SU-DHL-6 (cell line): ENCODE results near the gene PHKA2.
"Not testable (repeated sequence)": the region's sequence is repeated elsewhere in the genome, so short reads cannot be mapped to it uniquely, and the experiment has no call there.

Source experiments
- H2AFZ ChIP-seq: fragments of 200-600 bp; sonication (generic); 2 replicates; pipeline ENCODE4 v1.6.1; 2014; ENCODE audit warnings: low read depth, mild to moderate bottlenecking, moderate library complexity, mixed read lengths, antibody characterized with exemption, low read length; ENCODE audit not compliant: severe bottlenecking
- H3F3A ChIP-seq: fragments of 200-600 bp; shearing (Covaris generic); 2 replicates; pipeline ENCODE4 v1.6.0; 2016; ENCODE audit warnings: antibody characterized with exemption, mild to moderate bottlenecking; ENCODE audit not compliant: insufficient read depth
- H3K27ac ChIP-seq: fragments of 200-600 bp; sonication (generic); 2 replicates; pipeline ENCODE4 v1.5.1; 2016; ENCODE audit warnings: low read depth, mild to moderate bottlenecking, low read length, moderate library complexity, mixed read lengths
- H3K27me3 ChIP-seq: fragments of 200-600 bp; sonication (generic), shearing (Covaris generic); 2 replicates; pipeline ENCODE4 v1.6.0; 2014; ENCODE audit warnings: mild to moderate bottlenecking, low read length
- H3K36me3 ChIP-seq: fragments of 200-600 bp; sonication (generic); 2 replicates; pipeline ENCODE4 v1.6.1; 2014; ENCODE audit warnings: mild to moderate bottlenecking, low read length, mixed read lengths
- H3K4me2 ChIP-seq: fragments of 300-600, 200-600 bp; shearing (Covaris generic), sonication (generic); 2 replicates; pipeline ENCODE4 v1.6.0; 2014; ENCODE audit warnings: low read length, low read depth, mild to moderate bottlenecking; ENCODE audit not compliant: poor library complexity, severe bottlenecking
- H3K4me3 ChIP-seq: fragments of 200-600 bp; sonication (generic); 2 replicates; pipeline ENCODE4 v1.5.1; 2014; ENCODE audit warnings: antibody characterized with exemption, low read length, mild to moderate bottlenecking, mixed read lengths; ENCODE audit not compliant: insufficient read depth, poor library complexity, severe bottlenecking
- H3K79me2 ChIP-seq: fragments of 200-600 bp; sonication (generic); 2 replicates; pipeline ENCODE4 v1.6.1; 2014; ENCODE audit warnings: mild to moderate bottlenecking, low read length, moderate library complexity; ENCODE audit not compliant: insufficient read depth
- H3K9ac ChIP-seq: fragments of 200-600 bp; sonication (generic); 2 replicates; pipeline ENCODE4 v1.7.0; 2014; ENCODE audit warnings: mild to moderate bottlenecking, low read length
- H3K9me2 ChIP-seq: fragments of 200-600 bp; sonication (generic); replicated peaks from 2 replicates; pipeline ENCODE4 v1.6.1; 2014; ENCODE audit warnings: low read length; ENCODE audit not compliant: insufficient read depth
- H3K9me3 ChIP-seq: fragments of 200-600 bp; sonication (generic); 2 replicates; pipeline ENCODE4 v1.6.1; 2014; ENCODE audit warnings: low read length, mixed read lengths; ENCODE audit not compliant: insufficient read depth
- H4K20me1 ChIP-seq: fragments of 200-600 bp; sonication (generic); 2 replicates; pipeline ENCODE4 v1.6.1; 2014; ENCODE audit warnings: low read depth, mild to moderate bottlenecking, antibody characterized with exemption, low read length, moderate library complexity, mixed read lengths
- CTCF ChIP-seq: fragments of 200-600 bp; sonication (generic); IDR thresholded peaks from one replicate; pipeline ENCODE4 v1.5.1; 2017; ENCODE audit warnings: antibody characterized with exemption, mild to moderate bottlenecking, low read length, moderate library complexity; ENCODE audit not compliant: insufficient read depth, poor library complexity, severe bottlenecking
- EZH2phosphoT487 ChIP-seq: fragments of 200-600 bp; sonication (generic), shearing (Covaris generic); conservative IDR thresholded peaks from 2 replicates; pipeline ENCODE4 v1.6.1; 2018; ENCODE audit warnings: mild to moderate bottlenecking, antibody characterized with exemption, low read length, moderate library complexity, mixed read lengths

PHKA2 gene

DNA sequence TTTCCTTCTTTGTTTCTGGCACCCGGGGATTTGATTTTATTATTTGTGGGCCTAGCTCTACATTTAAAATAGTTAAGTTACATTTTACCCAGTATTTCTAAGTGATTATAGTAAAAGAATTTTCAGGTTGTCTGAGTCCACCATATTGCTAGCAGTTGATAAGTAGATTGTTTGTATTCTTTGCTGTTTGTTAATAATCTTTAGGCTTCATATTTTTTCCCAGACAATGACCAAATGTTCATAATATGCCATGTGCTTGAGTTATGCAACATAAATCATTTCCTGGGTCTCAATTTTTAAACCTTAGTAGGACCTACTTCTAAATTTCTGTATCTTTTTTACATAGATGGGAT lies 127.3 kb downstream of the PHKA2 start:
- Histone ChIP-seq H3K4me2 (no peak overlapping the region), H3K79me2 (no peaks in the 10 kb centered on the region), H3K36me3 (no peaks in the 10 kb centered on the region), H3K27me3 (no peaks in the 10 kb centered on the region), H2AFZ (no peak overlapping the region), H3K9ac (no peak overlapping the region), H3K9me3 (no peaks in the 10 kb centered on the region), H3F3A (no peaks in the 10 kb centered on the region), H3K27ac (no peak overlapping the region), H3K4me3 (no peak overlapping the region), H4K20me1 (no peaks in the 10 kb centered on the region), H3K9me2 (no peaks in the 10 kb centered on the region)
- TF ChIP-seq EZH2phosphoT487 (no peak), CTCF (no peak)

- TF ChIP-seq CTCF (no peak), EZH2phosphoT487 (no peak)
- no peaks in the 10 kb centered on the region for H3K27me3 ChIP-seq
- H3K4me2 ChIP-seq = no peak overlapping the region
- no peaks in the 10 kb centered on the region for H3K9me2 ChIP-seq
- H3F3A ChIP-seq = no peaks in the 10 kb centered on the region
- H3K27ac ChIP-seq = no peak overlapping the region
- no peak overlapping the region for H2AFZ ChIP-seq
- H3K9me3 ChIP-seq = no peaks in the 10 kb centered on the region
- H3K9ac ChIP-seq = no peak overlapping the region
- no peaks in the 10 kb centered on the region for H4K20me1 ChIP-seq
- no peaks in the 10 kb centered on the region for H3K79me2 ChIP-seq
- H3K4me3 ChIP-seq = no peak overlapping the region
- H3K36me3 ChIP-seq = no peaks in the 10 kb centered on the region
Measured at GRCh38 chrX:18855919-18856644, 127.8 kb downstream of the PHKA2 start.

GRCh38 chrX:18847901-18848300 lies 136.0 kb downstream of the PHKA2 start:
- not testable (repeated sequence) for H3K36me3 ChIP-seq, H3K9me2 ChIP-seq, H3K4me2 ChIP-seq

More at GRCh38 chrX:18847901-18848300, 136.0 kb downstream of the PHKA2 start:
- not testable (repeated sequence) for H3K27me3 ChIP-seq, H3K9me3 ChIP-seq, H3K4me3 ChIP-seq, H3K79me2 ChIP-seq, H2AFZ ChIP-seq, H3K27ac ChIP-seq, H3F3A ChIP-seq, H4K20me1 ChIP-seq, H3K9ac ChIP-seq
